Liver (tissue), 9 donors: Measurements from ENCODE around the gene KHDRBS2. TPM values are rescaled to one million over a fixed set of nuclear protein-coding genes. Genes with fewer than 3 reads are reported as not detected.

ENCODE experiments used
- DNase-seq: peaks from one replicate; pipeline ENCODE4 v3.0.0-alpha.2; 2017; ENCODE audit warnings: low spot score
- H3K27ac ChIP-seq, 2 donors: one replicate each; pipeline ENCODE4 v1.7.0; 2013; ENCODE audit warnings: inconsistent platforms in 2 of 2, low read length in 2 of 2, control low read depth in 1 of 2, low read depth in 1 of 2, mild to moderate bottlenecking in 1 of 2
- H3K27me3 ChIP-seq, 4 donors: one replicate each; pipeline versions ENCODE4 v1.6.1 to v1.7.0; 2013; ENCODE audit warnings: low read length in 3 of 4, inconsistent platforms in 1 of 4, mild to moderate bottlenecking in 1 of 4, moderate library complexity in 1 of 4; ENCODE audit not compliant: control insufficient read depth in 4 of 4, insufficient read depth in 4 of 4
- H3K36me3 ChIP-seq, 4 donors: one replicate each; pipeline versions ENCODE4 v1.6.1 to v1.7.0; 2013; ENCODE audit warnings: low read length in 3 of 4, mild to moderate bottlenecking in 3 of 4, low read depth in 1 of 4, moderate library complexity in 1 of 4; ENCODE audit not compliant: control insufficient read depth in 4 of 4, insufficient read depth in 3 of 4
- H3K4me1 ChIP-seq, 4 donors: one replicate each; pipeline versions ENCODE4 v1.6.1 to v1.7.0; 2013; ENCODE audit warnings: low read length in 3 of 4, mild to moderate bottlenecking in 3 of 4, moderate library complexity in 1 of 4; ENCODE audit not compliant: control insufficient read depth in 4 of 4, insufficient read depth in 4 of 4
- H3K4me3 ChIP-seq, 3 donors: one replicate each; pipeline versions ENCODE4 v1.6.1 to v1.7.0; 2013; ENCODE audit warnings: low read length in 3 of 3, control low read depth in 1 of 3, low read depth in 1 of 3, mild to moderate bottlenecking in 1 of 3
- H3K9ac ChIP-seq, 2 donors: one replicate each; pipeline ENCODE4 v1.7.0; 2013; ENCODE audit warnings: low read length in 2 of 2, mild to moderate bottlenecking in 2 of 2, moderate library complexity in 2 of 2, control low read depth in 1 of 2, low read depth in 1 of 2
- H3K9me3 ChIP-seq, 4 donors: one replicate each; pipeline versions ENCODE4 v1.6.1 to v1.7.0; 2013; ENCODE audit warnings: low read length in 3 of 4; ENCODE audit not compliant: control insufficient read depth in 4 of 4
- ATF3 ChIP-seq: IDR thresholded peaks from 2 replicates; pipeline ENCODE4 v1.6.1; 2016; ENCODE audit warnings: antibody characterized with exemption
- CTCF ChIP-seq: fragments of 150-350 bp; IDR thresholded peaks from 2 replicates; pipeline ENCODE4 v1.5.1; 2017; ENCODE audit warnings: improper control_type of control experiment, low read depth, low read length; ENCODE audit not compliant: missing input control
- EGR1 ChIP-seq, 2 donors: IDR thresholded peaks; 2 replicates each; pipeline ENCODE4 v1.6.1; 2016 to 2018; ENCODE audit warnings: antibody characterized with exemption in 2 of 2, low read depth in 2 of 2
- FOXA1 ChIP-seq: IDR thresholded peaks from 2 replicates; pipeline ENCODE4 v1.6.1; 2016; ENCODE audit warnings: antibody characterized with exemption
- FOXA2 ChIP-seq: IDR thresholded peaks from 2 replicates; pipeline ENCODE4 v1.6.1; 2016; ENCODE audit warnings: antibody characterized with exemption
- HNF4A ChIP-seq, 2 donors: conservative IDR thresholded peaks; 2 replicates each; pipeline ENCODE4 v1.6.1; 2016; ENCODE audit warnings: antibody characterized with exemption in 2 of 2, mild to moderate bottlenecking in 2 of 2
- HNF4G ChIP-seq: IDR thresholded peaks from 2 replicates; pipeline ENCODE4 v1.6.1; 2016; ENCODE audit warnings: antibody characterized with exemption
- JUND ChIP-seq, 2 donors: IDR thresholded peaks; 2 replicates each; pipeline ENCODE4 v1.6.1; 2016; ENCODE audit warnings: antibody characterized with exemption in 2 of 2
- MAX ChIP-seq: IDR thresholded peaks from 2 replicates; pipeline ENCODE4 v1.6.1; 2016; ENCODE audit warnings: antibody characterized with exemption
- NR2F2 ChIP-seq: IDR thresholded peaks from 2 replicates; pipeline ENCODE4 v1.6.1; 2016; ENCODE audit warnings: antibody characterized with exemption
- RAD21 ChIP-seq, 2 donors: IDR thresholded peaks; 2 replicates each; pipeline ENCODE4 v1.6.1; 2016; ENCODE audit warnings: antibody characterized with exemption in 2 of 2, mild to moderate bottlenecking in 2 of 2
- REST ChIP-seq: IDR thresholded peaks from 2 replicates; pipeline ENCODE4 v1.6.1; 2016; ENCODE audit warnings: antibody characterized with exemption, mild to moderate bottlenecking
- RXRA ChIP-seq, 2 donors: IDR thresholded peaks; 2 replicates each; pipeline ENCODE4 v1.6.1; 2017 to 2018; ENCODE audit warnings: antibody characterized with exemption in 2 of 2, mild to moderate bottlenecking in 1 of 2
- SP1 ChIP-seq: IDR thresholded peaks from 2 replicates; pipeline ENCODE4 v1.6.1; 2018; ENCODE audit warnings: antibody characterized with exemption, mild to moderate bottlenecking
- TAF1 ChIP-seq: conservative IDR thresholded peaks from 2 replicates; pipeline ENCODE4 v1.6.1; 2016; ENCODE audit warnings: antibody characterized with exemption, mild to moderate bottlenecking
- YY1 ChIP-seq: IDR thresholded peaks from 2 replicates; pipeline ENCODE4 v1.6.1; 2016; ENCODE audit warnings: antibody characterized with exemption, mild to moderate bottlenecking
- ZBTB33 ChIP-seq: IDR thresholded peaks from 2 replicates; pipeline ENCODE4 v1.6.1; 2016; ENCODE audit warnings: antibody characterized with exemption
- WGBS: extraction: QIAGEN DNeasy Blood & Tissue Kit; methylation state at CpG from one replicate; pipeline ENCODE4 v1.1.7; 2013; 5-methylcytosine and 5-hydroxymethylcytosine counted together
- polyA plus RNA-seq, 2 donors: library from polyadenylated mRNA; stranded (reverse) in 1 of 2; unstranded in 1 of 2; fragments of 200-250 nt in 1 of 2; fragments of >200 nt in 1 of 2; fragmentation: Nextera tagmentation in 1 of 2; extraction: Ambion mirVana in 1 of 2; gene quantifications; one replicate each; pipeline versions ENCODE4 v1.2.1 to v1.2.3, GENCODE V29; 2013 to 2015
- total RNA-seq, 2 donors: library from RNA; depleted of rRNA; stranded (reverse); fragments of >200 nt; gene quantifications; one replicate each; pipeline ENCODE4 v1.2.3, GENCODE V29; 2014
- donor health status: healthy.
- donor health status: healthy.
- donor health status: healthy.
- donor health status: healthy.
- donor health status: healthy.

The KHDRBS2 gene
- total and polyA plus RNA-seq, 4 donors, result 0.08 to 1.1 TPM; not detected in 2

GRCh38 chr6:62246087-62246486, 39.9 kb downstream of the KHDRBS2 start:
- H3K9me3 ChIP-seq, result no peaks in the 10 kb centered on the region
- DNase-seq, result no peak
- no peak overlapping the region for H3K4me3 ChIP-seq
- H3K27ac ChIP-seq, result no peak overlapping the region
- no peaks in the 10 kb centered on the region for H3K27me3 ChIP-seq
- H3K36me3 ChIP-seq, result no peaks in the 10 kb centered on the region
- no peak for TF ChIP-seq ZBTB33
- TF ChIP-seq RXRA (IDR thresholded peaks at IDR 0.05), result no peak
- TF ChIP-seq MAX, result no peak
- TF ChIP-seq EGR1 (IDR thresholded peaks at IDR 0.05; ENCODE audit: low read depth in 2 of 2), result no peak
- TF ChIP-seq HNF4G, result no peak
- no peak for TF ChIP-seq FOXA1
- TF ChIP-seq NR2F2, result no peak
- no peak for TF ChIP-seq YY1
- TF ChIP-seq FOXA2, result no peak
- TF ChIP-seq JUND (IDR thresholded peaks at IDR 0.05), result no peak
- no peak for TF ChIP-seq ATF3
- TF ChIP-seq RAD21 (IDR thresholded peaks at IDR 0.05), result no peak
- no peak for TF ChIP-seq TAF1
- TF ChIP-seq HNF4A (conservative IDR thresholded peaks at IDR 0.05), result no peak
- TF ChIP-seq SP1, result no peak
- TF ChIP-seq CTCF, result no peak
- TF ChIP-seq REST, result no peak
- no peak overlapping the region for H3K9ac ChIP-seq
- H3K4me1 ChIP-seq, result no peaks in the 10 kb centered on the region

- no peak for DNase-seq
- Histone ChIP-seq H3K9me3 (no peaks in the 10 kb centered on the region), H3K27me3 (no peaks in the 10 kb centered on the region), H3K27ac (no peak overlapping the region), H3K4me3 (no peak overlapping the region), H3K9ac (no peak overlapping the region), H3K4me1 (no peaks in the 10 kb centered on the region), H3K36me3 (no peaks in the 10 kb centered on the region)
- 89% methylated on average over 5 of the region's 5 CpGs for WGBS
- TF ChIP-seq RAD21 (IDR thresholded peaks at IDR 0.05) (no peak), YY1 (no peak), TAF1 (no peak), HNF4A (conservative IDR thresholded peaks at IDR 0.05) (no peak), FOXA2 (no peak), REST (no peak), CTCF (no peak), HNF4G (no peak), SP1 (no peak)
These were observed 49.2 kb downstream of the KHDRBS2 start for GRCh38 chr6:62236784-62237183.
